T-helper 1 cell treated with Interleukin-12 subunit alpha and Interleukin-12 subunit beta and Interleukin-4 antibody, amounts not matched to agents 30 μg/mL and 1 μg/mL, for 36 hours (primary cell): ENCODE results near the gene CAMK1D.
"Not testable (repeated sequence)": the region's sequence is repeated elsewhere in the genome, so short reads cannot be mapped to it uniquely, and the experiment has no call there.

Experiments
- H3K27ac Mint-ChIP-seq: one replicate; pipeline ENCODE4 v1.8.0; 2021; ENCODE audit warnings: mild to moderate bottlenecking, mixed read lengths
- H3K27me3 Mint-ChIP-seq: one replicate; pipeline ENCODE4 v1.8.0; 2021; ENCODE audit warnings: low read depth, mixed read lengths
- H3K36me3 Mint-ChIP-seq: one replicate; pipeline ENCODE4 v1.8.0; 2021; ENCODE audit warnings: low read depth, mixed read lengths
- H3K4me1 Mint-ChIP-seq: one replicate; pipeline ENCODE4 v1.8.0; 2021; ENCODE audit warnings: low read depth, mixed read lengths
- H3K4me3 Mint-ChIP-seq: one replicate; pipeline ENCODE4 v1.8.0; 2021; ENCODE audit warnings: mild to moderate bottlenecking, moderate library complexity, mixed read lengths
- H3K9me3 Mint-ChIP-seq: one replicate; pipeline ENCODE4 v1.8.0; 2021; ENCODE audit warnings: mixed read lengths

The CAMK1D gene

GRCh38 chr10:12848439-12849173 is 499.3 kb downstream of the CAMK1D start:
- Mint-ChIP-seq H3K4me1 (no peaks in the 10 kb centered on the region), H3K27ac (no peak overlapping the region), H3K9me3 (no peaks in the 10 kb centered on the region), H3K4me3 (no peak overlapping the region), H3K27me3 (peaks cover 16% of the 10 kb centered on the region), H3K36me3 (no peaks in the 10 kb centered on the region)

- Mint-ChIP-seq H3K27ac (no peak overlapping the region), H3K27me3 (peaks cover 16% of the 10 kb centered on the region), H3K36me3 (no peaks in the 10 kb centered on the region), H3K9me3 (no peaks in the 10 kb centered on the region), H3K4me1 (no peaks in the 10 kb centered on the region), H3K4me3 (no peak overlapping the region)
These were observed 500.2 kb downstream of the CAMK1D start for GRCh38 chr10:12849319-12850181.

- Mint-ChIP-seq H3K4me1 (no peaks in the 10 kb centered on the region), H3K27me3 (peaks cover 5% of the 10 kb centered on the region), H3K27ac (no peak overlapping the region), H3K36me3 (no peaks in the 10 kb centered on the region), H3K4me3 (no peak overlapping the region), H3K9me3 (no peaks in the 10 kb centered on the region)
These were observed 503.3 kb downstream of the CAMK1D start for GRCh38 chr10:12852687-12853086.

- Mint-ChIP-seq H3K9me3 (no peaks in the 10 kb centered on the region), H3K4me1 (no peaks in the 10 kb centered on the region), H3K36me3 (no peaks in the 10 kb centered on the region), H3K27me3 (peaks cover 27% of the 10 kb centered on the region), H3K27ac (no peak overlapping the region), H3K4me3 (no peak overlapping the region)
These were observed 505.6 kb downstream of the CAMK1D start for GRCh38 chr10:12854988-12855387.

- H3K27me3 Mint-ChIP-seq = peaks cover 25% of the 10 kb centered on the region
- no peaks in the 10 kb centered on the region for H3K9me3 Mint-ChIP-seq
- H3K27ac Mint-ChIP-seq = no peak overlapping the region
- H3K4me1 Mint-ChIP-seq = no peaks in the 10 kb centered on the region
- no peaks in the 10 kb centered on the region for H3K36me3 Mint-ChIP-seq
- H3K4me3 Mint-ChIP-seq = no peak overlapping the region
These were observed 513.1 kb downstream of the CAMK1D start for GRCh38 chr10:12862459-12862858.

- H3K36me3 Mint-ChIP-seq, H3K4me3 Mint-ChIP-seq, H3K27ac Mint-ChIP-seq, H3K9me3 Mint-ChIP-seq, H3K27me3 Mint-ChIP-seq, H3K4me1 Mint-ChIP-seq: not testable (repeated sequence)
These were observed 516.2 kb downstream of the CAMK1D start for GRCh38 chr10:12865515-12865914.

GRCh38 chr10:12868229-12868628 is 518.9 kb downstream of the CAMK1D start:
- Mint-ChIP-seq H3K9me3 (no peaks in the 10 kb centered on the region), H3K27me3 (peaks cover 3% of the 10 kb centered on the region), H3K36me3 (no peaks in the 10 kb centered on the region), H3K4me3 (no peak overlapping the region), H3K4me1 (no peaks in the 10 kb centered on the region), H3K27ac (no peak overlapping the region)

GRCh38 chr10:12869427-12869826 is 520.1 kb downstream of the CAMK1D start:
- H3K27me3 Mint-ChIP-seq = peaks cover 3% of the 10 kb centered on the region
- no peaks in the 10 kb centered on the region for H3K4me1 Mint-ChIP-seq
- H3K9me3 Mint-ChIP-seq = no peaks in the 10 kb centered on the region
- no peak overlapping the region for H3K4me3 Mint-ChIP-seq
- H3K36me3 Mint-ChIP-seq = no peaks in the 10 kb centered on the region
- H3K27ac Mint-ChIP-seq = no peak overlapping the region

- H3K27me3 Mint-ChIP-seq = peaks cover 3% of the 10 kb centered on the region
- no peaks in the 10 kb centered on the region for H3K4me1 Mint-ChIP-seq
- no peaks in the 10 kb centered on the region for H3K9me3 Mint-ChIP-seq
- H3K36me3 Mint-ChIP-seq = no peaks in the 10 kb centered on the region
- no peak overlapping the region for H3K4me3 Mint-ChIP-seq
- no peak overlapping the region for H3K27ac Mint-ChIP-seq
These were observed 523.2 kb downstream of the CAMK1D start for GRCh38 chr10:12872577-12872976.

GRCh38 chr10:12873172-12873571 is 523.8 kb downstream of the CAMK1D start:
- H3K4me3 Mint-ChIP-seq = no peak overlapping the region
- peaks cover 8% of the 10 kb centered on the region for H3K27me3 Mint-ChIP-seq
- no peaks in the 10 kb centered on the region for H3K36me3 Mint-ChIP-seq
- H3K27ac Mint-ChIP-seq = no peak overlapping the region
- H3K4me1 Mint-ChIP-seq = no peaks in the 10 kb centered on the region
- no peaks in the 10 kb centered on the region for H3K9me3 Mint-ChIP-seq

- H3K4me3 Mint-ChIP-seq = no peak overlapping the region
- no peak overlapping the region for H3K27ac Mint-ChIP-seq
- H3K9me3 Mint-ChIP-seq = no peaks in the 10 kb centered on the region
- H3K27me3 Mint-ChIP-seq = peaks cover 9% of the 10 kb centered on the region
- no peaks in the 10 kb centered on the region for H3K36me3 Mint-ChIP-seq
- H3K4me1 Mint-ChIP-seq = no peaks in the 10 kb centered on the region
These were observed 525.2 kb downstream of the CAMK1D start for GRCh38 chr10:12874501-12874900.

- Mint-ChIP-seq H3K36me3 (no peaks in the 10 kb centered on the region), H3K4me1 (no peaks in the 10 kb centered on the region), H3K9me3 (no peaks in the 10 kb centered on the region), H3K27ac (no peak overlapping the region), H3K4me3 (no peak overlapping the region), H3K27me3 (peaks cover 14% of the 10 kb centered on the region)
These were observed 525.8 kb downstream of the CAMK1D start for GRCh38 chr10:12875100-12875499.

- H3K36me3 Mint-ChIP-seq = no peaks in the 10 kb centered on the region
- H3K27me3 Mint-ChIP-seq = peaks cover 19% of the 10 kb centered on the region
- no peak overlapping the region for H3K4me3 Mint-ChIP-seq
- H3K27ac Mint-ChIP-seq = no peak overlapping the region
- no peaks in the 10 kb centered on the region for H3K9me3 Mint-ChIP-seq
- H3K4me1 Mint-ChIP-seq = no peaks in the 10 kb centered on the region
These were observed 526.9 kb downstream of the CAMK1D start for GRCh38 chr10:12876266-12876665.

GRCh38 chr10:12877150-12877549 is 527.8 kb downstream of the CAMK1D start:
- Mint-ChIP-seq H3K36me3 (no peaks in the 10 kb centered on the region), H3K9me3 (no peaks in the 10 kb centered on the region), H3K27ac (no peak overlapping the region), H3K4me3 (no peak overlapping the region), H3K27me3 (peaks cover 19% of the 10 kb centered on the region), H3K4me1 (no peaks in the 10 kb centered on the region)

GRCh38 chr10:12880423-12880822 is 531.1 kb downstream of the CAMK1D start:
- Mint-ChIP-seq H3K4me3 (no peak overlapping the region), H3K4me1 (no peaks in the 10 kb centered on the region), H3K36me3 (no peaks in the 10 kb centered on the region), H3K27me3 (peaks cover 19% of the 10 kb centered on the region), H3K9me3 (no peaks in the 10 kb centered on the region), H3K27ac (no peak overlapping the region)
